SU-DHL-6 (cell line): ENCODE measurements around the gene PMVK.

Source experiments
- H2AFZ ChIP-seq: fragments of 200-600 bp; sonication (generic); 2 replicates; pipeline ENCODE4 v1.6.1; 2014; ENCODE audit warnings: low read depth, mild to moderate bottlenecking, moderate library complexity, mixed read lengths, antibody characterized with exemption, low read length; ENCODE audit not compliant: severe bottlenecking
- H3F3A ChIP-seq: fragments of 200-600 bp; shearing (Covaris generic); 2 replicates; pipeline ENCODE4 v1.6.0; 2016; ENCODE audit warnings: antibody characterized with exemption, mild to moderate bottlenecking; ENCODE audit not compliant: insufficient read depth
- H3K27ac ChIP-seq: fragments of 200-600 bp; sonication (generic); 2 replicates; pipeline ENCODE4 v1.5.1; 2016; ENCODE audit warnings: low read depth, mild to moderate bottlenecking, low read length, moderate library complexity, mixed read lengths
- H3K27me3 ChIP-seq: fragments of 200-600 bp; sonication (generic), shearing (Covaris generic); 2 replicates; pipeline ENCODE4 v1.6.0; 2014; ENCODE audit warnings: mild to moderate bottlenecking, low read length
- H3K36me3 ChIP-seq: fragments of 200-600 bp; sonication (generic); 2 replicates; pipeline ENCODE4 v1.6.1; 2014; ENCODE audit warnings: mild to moderate bottlenecking, low read length, mixed read lengths
- H3K4me2 ChIP-seq: fragments of 300-600, 200-600 bp; shearing (Covaris generic), sonication (generic); 2 replicates; pipeline ENCODE4 v1.6.0; 2014; ENCODE audit warnings: low read length, low read depth, mild to moderate bottlenecking; ENCODE audit not compliant: poor library complexity, severe bottlenecking
- H3K4me3 ChIP-seq: fragments of 200-600 bp; sonication (generic); 2 replicates; pipeline ENCODE4 v1.5.1; 2014; ENCODE audit warnings: antibody characterized with exemption, low read length, mild to moderate bottlenecking, mixed read lengths; ENCODE audit not compliant: insufficient read depth, poor library complexity, severe bottlenecking
- H3K79me2 ChIP-seq: fragments of 200-600 bp; sonication (generic); 2 replicates; pipeline ENCODE4 v1.6.1; 2014; ENCODE audit warnings: mild to moderate bottlenecking, low read length, moderate library complexity; ENCODE audit not compliant: insufficient read depth
- H3K9ac ChIP-seq: fragments of 200-600 bp; sonication (generic); 2 replicates; pipeline ENCODE4 v1.7.0; 2014; ENCODE audit warnings: mild to moderate bottlenecking, low read length
- H3K9me2 ChIP-seq: fragments of 200-600 bp; sonication (generic); replicated peaks from 2 replicates; pipeline ENCODE4 v1.6.1; 2014; ENCODE audit warnings: low read length; ENCODE audit not compliant: insufficient read depth
- H3K9me3 ChIP-seq: fragments of 200-600 bp; sonication (generic); 2 replicates; pipeline ENCODE4 v1.6.1; 2014; ENCODE audit warnings: low read length, mixed read lengths; ENCODE audit not compliant: insufficient read depth
- H4K20me1 ChIP-seq: fragments of 200-600 bp; sonication (generic); 2 replicates; pipeline ENCODE4 v1.6.1; 2014; ENCODE audit warnings: low read depth, mild to moderate bottlenecking, antibody characterized with exemption, low read length, moderate library complexity, mixed read lengths
- EZH2phosphoT487 ChIP-seq: fragments of 200-600 bp; sonication (generic), shearing (Covaris generic); conservative IDR thresholded peaks from 2 replicates; pipeline ENCODE4 v1.6.1; 2018; ENCODE audit warnings: mild to moderate bottlenecking, antibody characterized with exemption, low read length, moderate library complexity, mixed read lengths
- TF ChIP-seq, protein P1 (sequence below): fragments of 200-600 bp; sonication (generic); IDR thresholded peaks from one replicate; pipeline ENCODE4 v1.5.1; 2017; ENCODE audit warnings: antibody characterized with exemption, mild to moderate bottlenecking, low read length, moderate library complexity; ENCODE audit not compliant: insufficient read depth, poor library complexity, severe bottlenecking

The PMVK gene

DNA sequence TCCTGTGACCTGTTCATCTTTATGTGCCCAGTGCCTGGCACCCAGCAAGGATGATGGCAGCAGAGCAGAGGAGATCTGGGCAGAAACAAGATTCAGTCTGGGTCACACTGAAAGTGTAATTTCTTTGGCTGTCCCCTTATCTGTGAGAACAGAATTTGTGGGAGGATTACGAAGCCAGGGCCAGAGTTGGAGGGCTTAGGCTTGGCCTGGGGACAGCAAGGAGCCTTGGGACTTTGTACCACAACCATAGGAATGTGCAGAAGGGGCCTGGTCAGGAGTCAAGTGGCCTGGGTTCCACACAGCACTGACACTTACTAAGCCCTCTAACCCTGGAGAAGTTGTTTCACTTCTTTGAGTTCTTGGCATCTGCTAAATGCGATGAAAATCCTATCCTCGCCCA lies 12.8 kb downstream of the PMVK start:
- no peaks in the 10 kb centered on the region for H3K9me3 ChIP-seq
- H3K9me2 ChIP-seq, result no peaks in the 10 kb centered on the region
- peaks cover 4% of the 10 kb centered on the region; the same call in 1 of the 2 replicates for H3F3A ChIP-seq
- no peak overlapping the region for H2AFZ ChIP-seq
- no peak overlapping the region for H3K4me2 ChIP-seq
- H3K27ac ChIP-seq, result no peak overlapping the region
- peaks cover 5% of the 10 kb centered on the region; the same call in 1 of the 2 replicates for H3K36me3 ChIP-seq
- no peaks in the 10 kb centered on the region for H3K79me2 ChIP-seq
- no peak overlapping the region for H3K4me3 ChIP-seq
- no peaks in the 10 kb centered on the region for H4K20me1 ChIP-seq
- H3K27me3 ChIP-seq, result no peaks in the 10 kb centered on the region
- no peak for TF ChIP-seq EZH2phosphoT487
- TF ChIP-seq, protein P1, sequence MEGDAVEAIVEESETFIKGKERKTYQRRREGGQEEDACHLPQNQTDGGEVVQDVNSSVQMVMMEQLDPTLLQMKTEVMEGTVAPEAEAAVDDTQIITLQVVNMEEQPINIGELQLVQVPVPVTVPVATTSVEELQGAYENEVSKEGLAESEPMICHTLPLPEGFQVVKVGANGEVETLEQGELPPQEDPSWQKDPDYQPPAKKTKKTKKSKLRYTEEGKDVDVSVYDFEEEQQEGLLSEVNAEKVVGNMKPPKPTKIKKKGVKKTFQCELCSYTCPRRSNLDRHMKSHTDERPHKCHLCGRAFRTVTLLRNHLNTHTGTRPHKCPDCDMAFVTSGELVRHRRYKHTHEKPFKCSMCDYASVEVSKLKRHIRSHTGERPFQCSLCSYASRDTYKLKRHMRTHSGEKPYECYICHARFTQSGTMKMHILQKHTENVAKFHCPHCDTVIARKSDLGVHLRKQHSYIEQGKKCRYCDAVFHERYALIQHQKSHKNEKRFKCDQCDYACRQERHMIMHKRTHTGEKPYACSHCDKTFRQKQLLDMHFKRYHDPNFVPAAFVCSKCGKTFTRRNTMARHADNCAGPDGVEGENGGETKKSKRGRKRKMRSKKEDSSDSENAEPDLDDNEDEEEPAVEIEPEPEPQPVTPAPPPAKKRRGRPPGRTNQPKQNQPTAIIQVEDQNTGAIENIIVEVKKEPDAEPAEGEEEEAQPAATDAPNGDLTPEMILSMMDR, result no peak
- no peak overlapping the region for H3K9ac ChIP-seq

DNA sequence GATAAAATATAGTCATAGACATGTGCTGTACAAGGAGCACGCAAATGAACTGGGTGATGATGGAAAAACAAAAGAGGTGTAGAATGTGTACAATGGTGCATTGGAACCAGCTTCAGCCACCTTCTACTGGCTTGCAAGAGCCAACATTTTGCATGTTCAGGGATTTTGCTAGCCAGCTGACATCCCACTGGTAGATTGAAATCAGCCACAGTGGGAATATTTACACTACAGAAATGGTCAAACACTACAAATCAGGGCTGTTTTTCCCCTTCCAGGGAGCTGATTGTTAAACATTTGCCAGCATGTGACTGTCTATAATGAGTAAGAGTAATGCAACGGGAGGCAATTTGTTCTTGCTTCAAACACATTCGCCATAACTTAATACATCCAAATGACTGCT lies 23.2 kb downstream of the PMVK start:
- no peaks in the 10 kb centered on the region for H3K36me3 ChIP-seq
- H3K9ac ChIP-seq, result no peak overlapping the region
- H4K20me1 ChIP-seq, result no peaks in the 10 kb centered on the region
- no peak overlapping the region for H2AFZ ChIP-seq
- no peak overlapping the region for H3K27ac ChIP-seq
- H3K79me2 ChIP-seq, result no peaks in the 10 kb centered on the region
- TF ChIP-seq, protein P1, result no peak
- TF ChIP-seq EZH2phosphoT487, result no peak
- H3K4me3 ChIP-seq, result no peak overlapping the region
- H3K4me2 ChIP-seq, result no peak overlapping the region
- no peaks in the 10 kb centered on the region for H3K27me3 ChIP-seq
- H3F3A ChIP-seq, result no peaks in the 10 kb centered on the region
- peaks cover 7% of the 10 kb centered on the region; the same call in 1 of the 2 replicates for H3K9me3 ChIP-seq
- H3K9me2 ChIP-seq, result no peaks in the 10 kb centered on the region

DNA sequence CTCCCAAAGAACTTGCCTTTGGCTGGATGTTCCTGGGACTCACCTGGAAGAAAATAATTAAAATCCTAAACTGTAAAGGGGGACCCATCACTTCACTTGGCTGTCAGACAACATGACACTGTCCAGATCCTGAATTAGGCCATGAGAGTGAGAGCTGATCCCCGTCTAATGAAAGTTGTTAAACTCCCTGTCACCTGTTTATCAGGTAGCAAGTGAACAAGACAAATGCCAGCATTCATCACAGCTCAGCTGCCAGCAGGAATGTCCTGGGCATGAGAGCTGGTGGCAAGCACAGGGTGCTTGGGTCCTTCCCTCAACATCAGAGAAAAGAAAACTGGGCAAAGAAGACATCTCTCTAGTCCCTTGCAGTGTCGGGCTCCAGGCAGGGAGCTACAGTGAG lies 23.8 kb downstream of the PMVK start:
- H3K79me2 ChIP-seq, result no peaks in the 10 kb centered on the region
- no peak overlapping the region for H3K27ac ChIP-seq
- no peaks in the 10 kb centered on the region for H3K9me2 ChIP-seq
- TF ChIP-seq, protein P1, result no peak
- TF ChIP-seq EZH2phosphoT487, result no peak
- no peak overlapping the region for H3K4me2 ChIP-seq
- peaks cover 7% of the 10 kb centered on the region; the same call in 1 of the 2 replicates for H3K9me3 ChIP-seq
- no peaks in the 10 kb centered on the region for H3F3A ChIP-seq
- no peaks in the 10 kb centered on the region for H3K36me3 ChIP-seq
- H4K20me1 ChIP-seq, result no peaks in the 10 kb centered on the region
- no peak overlapping the region for H3K9ac ChIP-seq
- H2AFZ ChIP-seq, result no peak overlapping the region
- no peak overlapping the region for H3K4me3 ChIP-seq
- H3K27me3 ChIP-seq, result no peaks in the 10 kb centered on the region
